Dermis microvascular lymphatic vessel endothelial cell (primary cell): ENCODE measurements around the gene OR10T2. TPM values are rescaled to one million over a fixed set of nuclear protein-coding genes. Genes with fewer than 3 reads are reported as not detected.
"Not testable (repeated sequence)": the region's sequence is repeated elsewhere in the genome, so short reads cannot be mapped to it uniquely, and the experiment has no call there.

Experiments
- DNase-seq, 2 donors: peaks; one replicate each; pipeline versions ENCODE4 v3.0.0 to v3.0.0-alpha.2; 2010; ENCODE audit warnings: low read depth in 2 of 2
- total RNA-seq: library from RNA; depleted of rRNA; stranded (reverse); fragments of >200 nt; gene quantifications from 2 replicates; pipeline ENCODE4 v1.2.1, GENCODE V29; 2014

Gene OR10T2
- total RNA-seq, 1 donor from 2014 or later: not detected

- no peak for DNase-seq
These were observed 42.6 kb downstream of the OR10T2 start for GRCh38 chr1:158356616-158357015.

- no peak for DNase-seq
These were observed 43.4 kb downstream of the OR10T2 start for GRCh38 chr1:158355773-158356285.

GRCh38 chr1:158354255-158354654 lies 45.0 kb downstream of the OR10T2 start:
- no peak for DNase-seq

GRCh38 chr1:158353303-158354075 lies 45.8 kb downstream of the OR10T2 start, which contains the start of gene CD1E:
Gene CD1E (plus strand): TSS chr1:158353894. CDS start chr1:158353989, 95 bp downstream.
- no peak for DNase-seq

GRCh38 chr1:158348946-158349345 lies 50.3 kb downstream of the OR10T2 start:
- DNase-seq: not testable (repeated sequence)

Other genes starting within 250 kb of the OR10T2 start
- 0.13 TPM in 1 of 2 replicates, not detected in the other for gene CD1D, start 218.6 kb downstream of the OR10T2 start, total RNA-seq
- gene CD1A, start 145.0 kb downstream of the OR10T2 start, total RNA-seq: not detected in 2 replicates
- gene CD1C, start 109.5 kb downstream of the OR10T2 start, total RNA-seq: not detected in 2 replicates
- gene CD1B, start 67.9 kb downstream of the OR10T2 start, total RNA-seq: not detected in 2 replicates
- gene CD1E, start 45.6 kb downstream of the OR10T2 start, total RNA-seq: not detected in 2 replicates
- not detected in 2 replicates for gene OR10K2, start 26.8 kb upstream of the OR10T2 start, total RNA-seq
- gene OR10K1, start 62.4 kb upstream of the OR10T2 start, total RNA-seq: not detected in 2 replicates
- not detected in 2 replicates for gene OR10R2, start 72.8 kb upstream of the OR10T2 start, total RNA-seq
- gene OR6Y1, start 154.9 kb upstream of the OR10T2 start, total RNA-seq: not detected in 2 replicates
- gene OR6P1, start 171.1 kb upstream of the OR10T2 start, total RNA-seq: not detected in 2 replicates
- gene OR10X1, start 180.4 kb upstream of the OR10T2 start, total RNA-seq: not detected in 2 replicates
- not detected in 2 replicates for gene OR10Z1, start 205.8 kb upstream of the OR10T2 start, total RNA-seq